ENCODE measurements around the gene ZNF436.

GRCh38 chr1:23358310-23358875 is 11.2 kb downstream of the ZNF436 start:
- TF ChIP-seq CTCF (IDR thresholded peaks at IDR 0.05) (no peak), POLR2A (IDR thresholded peaks at IDR 0.05) (no peak)

All from body of pancreas (tissue), 4 donors.